Fibroblast of skin of scalp (primary cell): ENCODE results near the gene NETO2. TPM values are rescaled to one million over a fixed set of nuclear protein-coding genes. Genes with fewer than 3 reads are reported as not detected.
"Not testable (repeated sequence)": the region's sequence is repeated elsewhere in the genome, so short reads cannot be mapped to it uniquely, and the experiment has no call there.

Experiments
- DNase-seq: peaks from one replicate; pipeline ENCODE4 v3.0.0-alpha.2; 2013
- polyA plus RNA-seq, 2 experiments: library from polyadenylated mRNA; unstranded; fragments of 120-200 nt; gene quantifications; one replicate each; pipeline ENCODE4 v1.2.1, GENCODE V29; 2013; ENCODE audit not compliant: insufficient read length in 2 of 2

The NETO2 gene
- polyA plus RNA-seq (2013, experiment 1 of 2; ENCODE audit: insufficient read length) = 38.2 TPM
- 40.4 TPM for polyA plus RNA-seq (2013, experiment 2 of 2; ENCODE audit: insufficient read length)

GRCh38 chr16:47143677-47144558 is at the start of gene NETO2:
NETO2 (minus strand) TSS chr16:47143945; CDS start chr16:47143612, 333 bp downstream.
- peak; percentile 63 for DNase-seq

- DNase-seq = no peak
Measured at GRCh38 chr16:47182318-47182717, 38.6 kb upstream of the NETO2 start.

DNA sequence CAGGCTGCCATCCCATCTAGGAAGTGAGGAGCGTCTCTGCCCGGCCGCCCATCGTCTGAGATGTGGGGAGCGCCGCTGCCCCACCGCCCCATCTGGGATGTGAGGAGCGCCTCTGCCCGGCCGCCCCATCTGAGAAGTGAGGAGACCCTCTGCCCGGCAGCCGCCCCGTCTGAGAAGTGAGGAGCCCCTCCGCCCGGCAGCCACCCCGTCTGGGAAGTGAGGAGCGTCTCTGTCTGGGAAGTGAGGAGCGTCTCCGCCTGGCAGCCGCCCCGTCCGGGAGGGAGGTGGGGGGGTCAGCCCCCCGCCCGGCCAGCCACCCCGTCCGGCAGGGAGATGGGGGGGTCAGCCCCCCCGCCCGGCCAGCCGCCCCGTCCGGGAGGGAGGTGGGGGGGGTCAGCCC is 37.3 kb upstream of the NETO2 start:
- DNase-seq = not testable (repeated sequence)

DNA sequence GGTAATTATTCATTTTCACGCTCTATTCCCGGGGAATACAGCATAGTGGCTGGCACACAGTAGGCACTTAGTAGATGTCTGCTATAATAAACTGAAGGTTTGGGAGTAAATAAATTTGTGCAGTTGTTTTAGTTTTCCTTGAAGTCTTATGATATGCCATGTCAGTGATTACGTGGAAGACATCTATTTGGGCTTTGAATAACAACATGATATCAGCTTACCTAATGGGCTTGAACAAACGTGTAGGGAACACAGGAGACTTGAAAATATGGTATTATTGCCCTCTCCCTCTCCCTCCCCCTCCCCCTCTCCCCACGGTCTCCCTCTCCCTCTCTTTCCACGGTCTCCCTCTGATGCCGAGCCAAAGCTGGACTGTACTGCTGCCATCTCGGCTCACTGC is 36.3 kb upstream of the NETO2 start:
- DNase-seq = no peak

DNA sequence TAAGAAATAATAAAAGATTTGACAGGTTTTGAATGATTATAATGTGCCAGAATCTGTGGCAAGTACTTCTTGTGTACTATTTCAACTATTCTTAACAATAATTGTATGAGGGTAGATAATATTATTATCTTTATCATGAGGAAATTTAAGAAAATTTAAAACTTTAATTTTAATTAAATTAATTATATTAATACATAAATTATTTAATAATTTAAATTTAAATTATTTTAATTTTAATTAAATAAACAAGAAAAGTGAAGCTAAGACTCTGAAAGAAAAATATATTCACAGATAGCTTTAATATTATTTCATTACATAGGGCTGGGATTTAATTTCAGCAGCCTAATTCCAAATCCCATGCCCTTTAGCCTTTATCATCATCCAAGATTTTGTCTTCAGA is 31.4 kb upstream of the NETO2 start:
- no peak for DNase-seq

DNA sequence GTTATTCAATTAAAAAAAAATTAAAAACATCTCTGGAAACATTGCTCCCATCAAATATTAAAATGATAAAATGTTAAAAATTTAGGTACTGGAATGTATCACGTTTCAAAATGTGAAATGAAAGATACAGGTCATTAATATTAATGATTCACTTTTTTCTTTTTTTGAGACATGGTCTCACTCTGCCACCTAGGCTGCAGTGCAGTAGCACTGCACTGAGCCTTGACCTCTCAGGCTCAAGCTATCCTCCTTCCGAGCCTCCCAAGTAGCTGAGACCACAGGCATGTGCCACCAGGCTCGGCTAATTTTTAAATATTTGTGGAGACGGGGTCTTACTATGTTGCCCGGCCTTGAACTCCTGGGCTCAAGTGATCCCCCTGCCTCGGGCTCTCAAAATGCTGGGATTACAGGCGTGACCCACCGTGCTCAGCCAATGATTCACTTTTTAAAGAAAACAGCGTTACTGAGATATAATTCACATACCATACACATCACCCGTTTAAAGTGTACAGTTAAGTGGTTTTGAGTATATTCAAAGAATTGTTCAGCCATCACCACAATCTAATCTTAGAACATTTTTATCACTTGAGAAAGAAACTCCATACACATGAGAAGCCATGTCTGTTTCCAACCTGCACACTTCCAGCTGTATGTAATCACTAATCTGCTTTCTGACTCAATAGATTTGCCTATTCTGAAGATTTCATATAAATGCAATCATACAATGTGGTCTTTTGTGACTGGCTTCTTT is 19.1 kb upstream of the NETO2 start:
- DNase-seq = no peak

DNA sequence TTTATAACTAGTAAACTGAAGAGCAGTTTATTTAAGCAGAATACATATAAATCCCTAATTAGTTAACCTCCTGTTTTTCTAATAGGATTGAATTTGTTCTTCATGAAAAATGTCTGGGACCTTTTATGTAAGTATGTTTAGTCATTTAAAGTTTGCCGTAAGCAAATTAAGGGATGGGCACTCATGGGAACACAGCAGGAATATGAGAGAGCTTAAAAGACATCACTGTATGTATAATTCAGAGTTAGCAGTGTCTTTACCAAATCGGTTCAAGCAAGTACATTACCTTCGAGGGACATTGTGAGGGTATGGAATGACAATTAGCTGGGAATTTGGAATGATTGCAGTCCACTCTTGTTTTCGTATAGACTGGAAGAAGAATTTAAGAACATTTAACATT is 17.7 kb upstream of the NETO2 start:
- DNase-seq = no peak

GRCh38 chr16:47160422-47160821 is 16.7 kb upstream of the NETO2 start:
- DNase-seq = no peak

DNA sequence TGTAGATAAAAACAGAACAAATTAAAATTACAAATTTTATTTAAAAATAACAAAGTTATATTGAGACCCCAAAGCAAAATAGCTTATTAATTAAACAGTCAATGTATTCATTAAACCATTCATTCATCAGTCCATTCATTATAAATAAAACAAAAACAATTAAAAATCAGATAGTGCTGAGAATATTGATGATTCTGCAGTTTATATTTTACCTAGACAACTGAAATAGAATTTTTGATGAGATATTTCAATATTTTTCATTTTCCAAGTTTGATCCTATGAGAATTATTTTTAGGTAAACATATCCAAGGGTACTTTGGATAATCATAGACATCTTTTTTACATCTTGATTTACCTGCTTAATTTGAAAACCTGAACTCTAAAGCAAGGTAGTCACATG is 15.2 kb upstream of the NETO2 start:
- no peak for DNase-seq

GRCh38 chr16:47156680-47157215 is 13.0 kb upstream of the NETO2 start:
- DNase-seq = no peak

- DNase-seq = not testable (repeated sequence)
Measured at GRCh38 chr16:47152501-47152900, 8.8 kb upstream of the NETO2 start.

- no peak for DNase-seq
Measured at GRCh38 chr16:47150067-47150466, 6.3 kb upstream of the NETO2 start.

DNA sequence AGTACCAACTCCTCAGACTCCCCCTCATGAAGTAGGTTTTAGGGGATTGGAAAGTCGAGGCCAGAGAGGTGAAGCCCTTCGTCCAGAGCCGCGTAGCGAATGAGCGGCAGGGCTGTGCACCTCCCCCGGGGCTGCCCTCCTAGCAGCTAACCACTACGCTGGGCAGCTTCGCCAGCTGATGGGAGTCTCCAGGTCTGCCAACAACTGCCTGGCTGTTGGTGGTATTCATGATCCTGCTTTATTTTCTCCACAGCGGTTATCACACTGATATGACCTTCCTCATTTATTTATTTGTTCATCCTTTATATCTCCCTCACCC is 773 bp upstream of the NETO2 start:
- no peak for DNase-seq

GRCh38 chr16:47142821-47143676 is 696 bp downstream of the NETO2 start:
- DNase-seq = peak; percentile 78

DNA sequence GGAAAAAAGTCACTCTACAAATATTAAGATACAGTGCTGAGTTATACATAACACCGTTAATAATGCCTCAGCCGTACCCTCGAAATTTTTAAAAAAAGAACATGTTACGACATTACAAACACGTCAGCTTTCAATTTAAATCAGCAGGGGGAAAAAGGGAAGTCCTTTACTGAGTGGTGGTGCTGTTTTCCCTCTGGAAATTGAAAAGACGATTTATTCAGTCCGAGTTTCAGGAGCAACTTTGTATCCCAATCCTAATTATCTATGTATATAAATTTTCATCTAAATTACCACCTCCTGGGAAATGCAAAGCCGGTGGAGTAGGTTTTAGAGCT is 1.3 kb downstream of the NETO2 start:
- DNase-seq = peak; percentile 24

GRCh38 chr16:47141773-47142485 is 1.8 kb downstream of the NETO2 start:
- peak; percentile 81 for DNase-seq

GRCh38 chr16:47140686-47141085 is 3.1 kb downstream of the NETO2 start:
- no peak for DNase-seq

DNA sequence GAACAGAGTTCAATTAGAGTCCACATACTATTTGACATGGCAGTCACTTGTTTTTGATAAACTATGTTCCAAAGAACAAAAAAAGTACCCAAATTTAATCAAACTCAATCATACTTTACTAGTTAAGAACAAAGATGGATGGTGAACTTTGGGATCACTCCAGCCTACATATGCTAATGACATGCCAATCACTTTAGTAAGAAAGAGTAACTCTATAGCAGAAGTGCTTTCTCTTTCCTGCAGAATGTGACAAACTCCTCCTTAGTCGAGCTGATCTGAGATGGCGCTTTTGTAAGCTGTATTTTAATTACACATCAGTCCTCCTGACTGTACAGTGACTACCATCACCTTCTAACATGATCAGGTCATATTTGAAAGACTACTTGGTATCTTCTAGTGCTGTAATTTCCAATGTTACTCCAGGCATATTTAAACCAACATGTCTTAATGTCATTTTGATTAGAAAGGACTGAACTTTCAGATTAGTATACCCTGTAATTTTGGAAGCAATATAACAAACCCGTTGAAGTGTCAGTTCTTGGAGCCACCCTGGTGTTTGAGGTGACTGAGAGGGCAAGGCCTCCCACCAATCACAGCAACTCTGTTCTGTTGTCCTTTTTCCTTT is 4.1 kb downstream of the NETO2 start:
- DNase-seq = no peak

GRCh38 chr16:47137925-47138324 is 5.8 kb downstream of the NETO2 start:
- DNase-seq = not testable (repeated sequence)

DNA sequence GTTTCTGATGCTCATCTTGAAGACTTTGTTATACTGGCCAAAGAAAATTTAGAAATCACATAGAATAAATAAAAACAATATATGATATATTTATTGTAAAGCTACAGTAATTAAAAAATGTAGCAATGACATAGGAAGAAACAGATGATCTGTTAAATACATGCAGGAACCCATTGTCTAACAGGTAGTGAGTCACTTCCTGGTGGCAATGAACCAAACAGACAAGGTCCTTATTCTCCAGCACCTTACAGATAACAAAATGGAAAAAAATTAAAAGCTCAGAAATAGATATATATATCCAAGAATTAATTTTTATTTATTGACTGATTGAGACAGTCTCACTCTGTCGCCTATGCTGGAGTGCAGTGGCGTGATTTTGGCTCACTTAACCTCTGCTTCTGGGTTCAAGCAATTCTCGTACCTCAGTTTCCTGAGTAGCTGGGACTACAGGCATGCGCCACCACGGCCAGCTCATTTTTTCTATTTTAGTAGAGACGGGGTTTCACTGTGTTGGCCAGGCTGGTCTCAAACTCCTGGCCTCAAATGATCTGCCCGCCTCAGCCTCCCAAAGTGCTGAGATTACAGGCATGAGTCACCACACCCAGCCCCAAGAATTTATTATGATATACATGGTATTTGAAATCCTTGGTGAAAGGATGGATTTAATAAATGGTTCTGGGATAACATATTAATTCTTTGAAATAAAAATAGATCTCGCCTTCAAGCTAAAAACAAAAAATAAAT is 7.5 kb downstream of the NETO2 start:
- DNase-seq = peak; percentile 14

DNA sequence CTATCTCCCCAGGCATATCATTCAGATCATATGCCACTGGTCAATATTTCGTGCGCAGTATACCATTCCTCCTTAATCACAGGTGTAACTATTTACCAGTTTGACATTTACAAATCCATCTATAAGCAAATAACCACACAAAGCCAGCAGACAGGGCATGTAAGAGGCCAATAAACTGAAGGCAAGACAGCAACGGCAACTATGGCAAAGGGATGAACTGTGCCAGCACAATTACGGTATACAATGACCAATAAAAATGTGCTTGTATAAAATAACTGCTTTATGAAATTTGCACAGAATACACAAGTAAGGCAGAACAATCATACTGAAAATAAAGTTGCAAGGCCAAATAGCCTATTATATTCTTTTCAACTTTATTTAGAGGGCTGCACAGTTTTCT is 9.2 kb downstream of the NETO2 start:
- DNase-seq = no peak
